SH-SY5Y (cell line): ENCODE data around the gene ACSL3.

ENCODE experiments used
- GATA2 ChIP-seq: IDR thresholded peaks from 2 replicates; pipeline ENCODE4 v1.6.1; 2011; ENCODE audit warnings: mild to moderate bottlenecking, low read depth, low read length
- GATA3 ChIP-seq: IDR thresholded peaks from 2 replicates; pipeline ENCODE4 v1.6.1; 2011; ENCODE audit warnings: low read depth, mild to moderate bottlenecking, low read length, moderate library complexity

DNA sequence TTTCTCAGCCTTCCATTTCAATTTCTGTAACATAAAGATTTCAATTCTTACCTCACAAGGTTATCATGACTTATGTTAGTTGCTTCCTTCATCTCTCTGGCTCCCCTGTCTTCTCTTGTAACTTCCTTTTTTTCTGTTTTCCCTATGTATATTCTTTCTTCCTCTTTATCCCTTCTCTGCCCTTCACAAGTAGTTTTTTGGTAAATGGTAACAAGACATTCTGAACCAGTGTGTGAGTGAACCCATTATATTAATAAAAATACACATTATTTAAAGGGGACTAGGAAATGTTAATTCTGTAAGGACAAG, 8.4 kb downstream of the ACSL3 start:
- TF ChIP-seq GATA2, result no peak
- no peak for TF ChIP-seq GATA3
